Measurements from ENCODE around the gene WDR33.
"Not testable (repeated sequence)": the region's sequence is repeated elsewhere in the genome, so short reads cannot be mapped to it uniquely, and the experiment has no call there.

The WDR33 gene

DNA sequence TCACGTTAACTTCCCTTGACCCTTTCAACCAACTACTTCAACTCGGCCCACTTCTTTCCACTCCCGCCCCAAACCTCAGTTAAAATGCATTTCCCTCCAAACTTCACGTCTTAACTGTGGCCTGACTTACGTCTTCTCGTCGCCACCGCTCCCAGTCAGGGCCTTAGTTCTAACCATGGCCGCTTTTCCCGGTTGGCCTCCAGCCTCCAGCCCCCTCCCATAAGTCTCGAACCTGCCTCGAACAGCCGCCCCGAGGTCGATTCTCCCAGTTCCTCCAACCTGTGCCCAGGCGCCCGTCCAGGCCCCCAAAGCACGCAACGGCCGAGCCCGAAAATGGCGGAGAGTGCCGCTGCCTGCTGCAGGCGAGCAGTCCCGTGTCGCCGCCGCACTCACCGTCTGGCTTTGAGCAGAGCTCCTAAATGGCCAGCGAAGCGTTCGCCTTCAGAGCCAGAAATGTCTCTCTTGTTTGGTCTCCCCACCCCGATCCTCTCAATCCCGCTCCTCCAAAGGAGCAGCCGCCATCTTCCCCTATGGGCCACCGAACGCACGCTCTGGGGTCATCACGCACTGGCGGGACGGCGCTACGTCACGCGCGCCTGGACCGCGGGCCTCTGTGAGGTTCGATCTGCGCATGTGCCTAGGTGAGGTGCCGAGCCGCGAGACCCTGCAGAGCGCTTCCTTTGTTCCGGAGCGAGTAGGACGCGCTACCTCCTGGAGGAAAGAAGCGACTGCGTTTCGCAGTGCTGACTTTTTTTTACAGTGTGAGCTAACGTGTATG, at the start of gene WDR33:
Gene WDR33, minus strand, starts transcription at position 553 of the 778 bp plus-strand sequence. CDS start 40,190 bp downstream, outside the sequence.
- DNase-seq: peak; percentile 92

DNA sequence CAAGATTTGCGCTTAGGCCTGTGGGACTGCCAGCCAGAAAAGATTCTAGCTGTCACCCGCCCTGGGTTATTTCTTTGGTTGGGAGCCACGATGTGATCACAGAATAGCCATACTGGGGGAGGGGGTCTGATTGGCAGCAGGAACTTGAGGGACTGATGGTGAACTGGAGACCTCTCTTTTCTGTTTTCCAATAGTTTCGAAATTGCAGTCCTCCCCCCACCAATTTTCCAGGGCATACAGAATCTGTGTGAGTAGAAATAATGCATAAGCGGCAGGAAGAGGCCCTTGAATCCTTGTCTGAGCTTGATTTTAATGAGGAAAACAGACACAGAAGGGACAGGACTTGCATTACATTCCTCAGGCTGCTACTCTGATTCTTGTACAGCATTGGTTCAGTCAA, 49.2 kb upstream of the WDR33 start:
- DNase-seq: no peak

- no peak for DNase-seq
These were observed 48.7 kb upstream of the WDR33 start for GRCh38 chr2:127859712-127860085.

GRCh38 chr2:127857265-127857808, 46.4 kb upstream of the WDR33 start:
- peak; percentile 3 for DNase-seq

DNA sequence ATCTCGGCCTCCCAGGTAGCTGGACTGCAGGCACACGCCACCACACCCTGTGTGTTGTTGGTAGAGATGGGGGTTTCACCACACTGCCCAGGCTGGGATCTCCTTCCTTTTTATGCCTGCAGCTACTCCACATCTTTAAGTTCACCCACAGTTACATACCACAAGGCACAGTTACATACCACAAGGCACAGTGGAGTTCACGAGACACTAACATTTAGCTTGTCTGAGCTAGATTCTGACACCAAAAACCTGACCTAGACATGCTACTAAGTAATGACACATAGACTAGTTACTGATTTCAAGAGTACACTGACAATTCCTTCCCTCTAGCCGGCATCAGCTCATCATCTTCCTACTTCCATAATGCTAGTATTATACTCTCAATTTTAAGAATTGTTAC, 42.7 kb upstream of the WDR33 start:
- no peak for DNase-seq

DNA sequence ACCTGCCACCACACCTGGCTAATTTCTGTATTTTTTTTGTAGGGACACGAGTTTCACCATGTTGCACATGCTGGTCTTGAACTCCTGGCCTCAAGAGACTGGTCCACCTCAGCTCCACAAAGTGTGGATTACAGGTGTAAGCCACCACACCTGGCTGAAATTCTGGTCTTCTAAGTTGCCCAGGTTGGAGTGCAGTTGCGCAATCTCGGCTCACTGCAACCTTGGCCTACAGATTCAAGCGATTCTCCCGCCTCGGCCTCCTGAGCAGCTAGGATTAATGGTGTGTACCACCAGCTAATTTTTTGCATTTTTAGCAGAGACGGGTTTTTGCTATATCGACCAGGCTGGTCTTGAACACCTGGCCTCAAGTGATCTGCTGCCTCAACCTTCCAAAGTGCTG, 41.4 kb upstream of the WDR33 start:
- no peak for DNase-seq

DNA sequence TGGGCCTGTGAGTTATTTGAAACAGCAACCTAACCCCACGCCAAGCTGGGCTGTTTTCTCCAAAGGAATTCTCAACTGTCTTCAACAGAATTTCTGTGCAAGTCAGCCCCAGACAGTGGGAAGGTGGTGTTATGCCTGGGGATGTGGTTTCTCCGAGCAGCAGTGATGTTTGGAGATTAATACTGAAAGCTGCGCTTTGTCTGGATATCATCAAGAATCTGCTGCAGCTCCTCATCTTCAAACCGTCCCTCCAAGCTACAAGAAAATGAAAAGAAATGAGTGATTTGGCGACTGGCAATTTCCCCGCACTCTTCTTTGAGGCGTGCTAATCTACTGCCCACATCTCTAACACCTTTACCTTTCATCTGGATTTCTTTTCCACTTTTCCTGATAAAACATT, 37.0 kb upstream of the WDR33 start:
- no peak for DNase-seq

DNA sequence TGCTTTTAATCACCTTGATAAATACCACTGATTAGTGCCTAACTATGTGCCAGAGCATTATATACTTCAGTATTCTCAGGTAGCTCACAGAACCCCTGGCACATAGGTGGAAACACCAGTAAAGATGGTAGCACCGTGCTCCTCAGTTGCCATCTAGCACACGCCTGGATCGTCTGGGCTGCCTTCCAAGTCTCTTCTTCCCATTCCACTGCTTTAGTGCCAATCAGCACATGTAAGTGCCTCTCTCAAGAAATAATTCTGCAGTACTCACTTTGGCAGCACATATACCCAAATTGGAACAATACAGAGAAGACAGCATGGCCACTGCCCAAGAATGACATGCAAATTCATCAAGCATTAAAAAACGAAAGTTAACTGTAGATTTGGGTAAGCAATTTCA, 34.0 kb upstream of the WDR33 start:
- DNase-seq: no peak

DNA sequence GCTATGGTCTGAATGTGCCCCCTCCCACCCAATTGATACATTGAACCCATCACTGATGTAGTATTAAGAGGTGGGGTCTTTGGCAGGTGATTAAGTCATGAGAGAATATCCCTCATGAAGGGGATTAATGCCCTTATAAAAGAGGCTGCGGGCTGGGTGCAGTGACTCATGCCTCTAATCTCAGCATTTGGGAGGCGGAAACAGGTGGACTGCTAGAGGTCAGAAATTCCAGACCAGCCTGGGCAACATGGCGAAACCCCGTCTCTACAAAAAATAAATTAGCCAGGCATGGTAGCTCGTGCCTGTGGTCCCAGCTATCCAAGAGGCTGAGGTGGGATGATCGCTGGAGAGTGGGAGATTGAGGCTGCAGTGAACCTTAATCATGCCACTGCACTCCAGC, 32.7 kb upstream of the WDR33 start:
- DNase-seq: no peak

DNA sequence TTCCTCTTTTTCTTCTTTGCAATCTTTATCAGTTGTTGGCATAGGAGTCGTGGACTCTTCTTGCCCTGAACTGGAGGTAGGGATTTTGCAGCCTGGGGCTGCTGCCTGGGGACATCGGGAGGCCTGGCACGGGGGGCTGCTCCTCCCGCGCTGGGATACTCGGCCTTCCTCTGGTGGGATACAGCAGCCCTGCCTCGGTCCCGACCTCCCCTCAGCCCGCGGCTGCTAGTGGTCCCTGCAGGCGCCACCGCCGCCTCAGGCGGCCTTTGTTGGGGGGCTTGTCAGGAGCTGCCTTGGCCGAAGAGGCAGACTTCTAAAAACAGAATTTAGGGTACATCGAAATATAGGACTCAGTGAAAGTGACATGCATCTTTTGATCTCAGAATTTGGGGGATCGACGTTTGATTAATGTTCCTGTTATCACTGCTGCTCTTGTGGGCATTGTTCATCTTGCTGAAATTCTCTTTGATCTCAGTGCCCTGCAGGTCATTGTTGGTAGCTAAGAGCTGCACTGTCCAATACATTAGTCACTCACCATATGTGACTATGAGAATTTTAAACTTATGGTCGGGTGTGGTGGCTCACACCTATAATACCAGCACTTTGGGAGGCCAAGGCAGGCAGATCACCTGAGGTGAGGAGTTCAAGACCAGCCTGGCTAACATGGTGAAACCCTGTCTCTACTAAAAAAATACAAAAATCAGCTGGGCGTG, 30.7 kb upstream of the WDR33 start:
- no peak for DNase-seq

GRCh38 chr2:127840893-127841292, 29.9 kb upstream of the WDR33 start:
- DNase-seq: no peak

- DNase-seq: no peak
These were observed 24.0 kb upstream of the WDR33 start for GRCh38 chr2:127834951-127835350.

GRCh38 chr2:127829845-127830246, 18.9 kb upstream of the WDR33 start:
- no peak for DNase-seq

GRCh38 chr2:127826708-127827107, 15.7 kb upstream of the WDR33 start:
- DNase-seq: not testable (repeated sequence)

DNA sequence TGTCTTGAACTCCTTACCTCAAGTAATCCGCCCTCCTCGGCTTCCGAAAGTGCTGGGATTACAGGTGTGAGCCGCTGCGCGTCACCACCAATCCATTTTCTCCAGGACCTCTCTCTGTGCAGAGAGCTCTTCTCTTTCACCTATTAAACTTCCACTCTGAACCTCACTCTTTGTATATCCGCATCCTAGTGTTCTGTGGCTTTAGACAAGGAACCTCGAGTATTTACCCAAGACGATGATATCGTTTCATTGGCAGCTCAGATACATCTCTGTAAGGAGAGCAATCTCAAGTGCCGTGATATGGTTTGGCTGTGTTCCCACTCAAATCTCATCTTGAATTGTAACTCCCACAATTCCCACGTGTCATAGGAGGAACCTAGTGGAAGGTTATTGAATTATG, 15.1 kb upstream of the WDR33 start:
- no peak for DNase-seq

- no peak for DNase-seq
These were observed 9.2 kb upstream of the WDR33 start for GRCh38 chr2:127820080-127820668.

- DNase-seq: no peak
These were observed 7.9 kb upstream of the WDR33 start for GRCh38 chr2:127818794-127819425.

DNA sequence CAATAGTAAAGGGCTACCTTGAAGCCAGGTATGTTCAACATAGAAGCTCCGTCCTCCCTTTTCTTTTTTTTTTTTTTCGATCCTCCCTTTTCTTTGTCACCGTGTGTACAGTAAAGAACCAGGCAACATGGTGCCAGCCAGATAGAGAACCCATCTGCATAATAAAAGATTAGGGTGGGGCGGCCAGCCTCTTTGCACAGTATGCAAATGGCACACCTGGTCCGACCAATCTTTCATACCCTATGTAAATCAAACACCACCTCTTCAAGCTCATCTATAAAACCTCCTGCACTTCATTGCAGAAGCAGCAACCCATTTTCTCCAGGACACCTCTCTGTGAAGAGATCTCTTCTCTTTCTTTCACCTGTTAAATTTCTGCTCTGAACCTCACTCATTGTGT, 7.3 kb upstream of the WDR33 start:
- no peak for DNase-seq

- DNase-seq: no peak
These were observed 3.7 kb upstream of the WDR33 start for GRCh38 chr2:127814677-127815076.

- DNase-seq: not testable (repeated sequence)
These were observed 1.5 kb upstream of the WDR33 start for GRCh38 chr2:127812441-127812840.

GRCh38 chr2:127811397-127812321, 688 bp upstream of the WDR33 start:
- DNase-seq: peak; percentile 25

- no peak for DNase-seq
These were observed 784 bp downstream of the WDR33 start for GRCh38 chr2:127810156-127810618.
